ENCODE measurements around the gene PYCARD. TPM values are rescaled to one million over a fixed set of nuclear protein-coding genes. Genes with fewer than 3 reads are reported as not detected.
"Not testable (repeated sequence)": the region's sequence is repeated elsewhere in the genome, so short reads cannot be mapped to it uniquely, and the experiment has no call there.

Gene PYCARD
- total RNA-seq, 1 donor from 2014 or later, result 72.4 TPM

DNA sequence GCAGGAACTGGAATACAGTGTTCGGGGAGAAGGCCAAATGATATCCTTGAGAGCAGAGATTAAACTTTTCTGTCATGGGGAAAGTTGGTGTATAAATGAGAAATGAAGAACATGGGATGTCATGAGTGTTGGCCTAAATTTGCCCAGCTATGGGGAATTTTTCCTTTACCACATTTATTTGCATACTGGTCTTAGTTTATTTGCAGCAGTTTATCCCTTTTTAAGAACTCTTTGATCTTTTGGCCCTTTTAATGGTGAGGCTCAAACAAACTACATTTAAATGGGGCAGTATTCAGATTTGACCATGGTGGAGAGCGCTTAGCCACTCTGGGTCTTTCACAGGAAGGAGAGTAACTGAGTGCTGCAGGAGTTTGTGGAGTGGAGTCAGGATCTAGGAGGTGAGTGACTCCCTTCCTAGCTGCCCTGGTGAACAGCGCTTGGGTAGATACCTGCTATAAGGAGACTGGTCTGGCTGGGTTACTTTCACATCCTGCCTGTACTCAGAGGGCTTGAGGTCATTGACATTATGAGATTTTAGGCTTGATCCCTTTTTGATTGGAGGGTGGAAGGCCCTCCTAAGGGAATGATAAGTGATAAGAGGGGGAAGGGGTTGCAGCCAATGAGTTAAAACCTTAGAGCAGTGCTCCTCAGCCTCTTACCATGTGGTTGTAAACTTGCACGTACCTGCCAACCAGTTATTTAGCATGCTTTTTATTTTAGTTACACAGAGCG, 10.7 kb downstream of the PYCARD start:
- intact Hi-C loops (cut with micrococcal nuclease), result no loop called here

GRCh38 chr16:31190818-31191444, 11.6 kb downstream of the PYCARD start:
- intact Hi-C loops (cut with micrococcal nuclease), result no loop called here

DNA sequence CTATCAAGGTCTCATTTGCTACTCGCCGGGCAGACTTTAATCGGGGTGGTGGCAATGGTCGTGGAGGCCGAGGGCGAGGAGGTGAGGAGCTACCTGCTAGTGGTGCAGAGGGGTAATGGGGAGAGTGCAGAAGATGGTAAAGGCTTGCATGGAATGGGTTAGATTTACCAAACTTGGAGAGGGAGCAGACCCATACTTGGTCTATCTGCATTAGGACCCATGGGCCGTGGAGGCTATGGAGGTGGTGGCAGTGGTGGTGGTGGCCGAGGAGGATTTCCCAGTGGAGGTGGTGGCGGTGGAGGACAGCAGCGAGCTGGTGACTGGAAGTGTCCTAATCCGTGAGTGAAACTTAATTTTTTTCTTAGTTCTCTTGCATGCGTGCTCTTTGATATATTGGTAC, 12.5 kb downstream of the PYCARD start:
- intact Hi-C loops (cut with micrococcal nuclease), result no loop called here

DNA sequence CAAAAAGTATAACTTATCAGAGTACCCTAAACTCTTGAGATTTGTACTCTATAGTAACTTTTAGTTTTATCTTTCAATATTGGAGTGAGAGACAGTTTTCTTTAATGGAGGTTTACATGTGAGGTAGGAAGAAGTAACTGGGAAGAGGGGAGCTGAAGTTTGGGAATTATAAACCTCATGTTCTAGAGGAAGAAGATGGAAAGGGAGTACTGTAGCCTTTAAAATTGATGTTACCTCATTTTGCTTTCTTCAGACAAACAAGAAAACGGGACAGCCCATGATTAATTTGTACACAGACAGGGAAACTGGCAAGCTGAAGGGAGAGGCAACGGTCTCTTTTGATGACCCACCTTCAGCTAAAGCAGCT, 13.2 kb downstream of the PYCARD start:
- intact Hi-C loops (cut with micrococcal nuclease), result no loop called here

GRCh38 chr16:31188450-31189411, 13.8 kb downstream of the PYCARD start:
- intact Hi-C loops (cut with micrococcal nuclease), result no loop called here

DNA sequence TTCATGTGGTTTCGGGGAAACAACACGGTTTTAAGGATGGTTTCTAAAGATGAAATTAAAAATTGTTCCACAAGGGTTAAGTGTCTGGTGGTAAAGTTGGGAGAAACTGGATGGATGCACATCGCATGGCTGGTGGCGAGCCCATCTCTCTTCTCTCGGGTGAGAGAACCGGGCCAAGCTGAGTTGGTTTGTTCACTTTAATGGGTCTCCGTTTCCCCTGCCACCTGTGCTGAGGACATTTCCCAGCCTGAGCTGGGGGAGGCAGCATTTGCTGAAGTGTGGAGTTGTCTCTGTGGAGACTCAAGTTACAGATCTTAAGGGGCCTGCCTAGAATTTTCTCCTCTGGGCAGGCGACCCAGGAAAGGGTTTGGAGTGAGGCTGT, 14.8 kb downstream of the PYCARD start:
- intact Hi-C loops (cut with micrococcal nuclease), result no loop called here

DNA sequence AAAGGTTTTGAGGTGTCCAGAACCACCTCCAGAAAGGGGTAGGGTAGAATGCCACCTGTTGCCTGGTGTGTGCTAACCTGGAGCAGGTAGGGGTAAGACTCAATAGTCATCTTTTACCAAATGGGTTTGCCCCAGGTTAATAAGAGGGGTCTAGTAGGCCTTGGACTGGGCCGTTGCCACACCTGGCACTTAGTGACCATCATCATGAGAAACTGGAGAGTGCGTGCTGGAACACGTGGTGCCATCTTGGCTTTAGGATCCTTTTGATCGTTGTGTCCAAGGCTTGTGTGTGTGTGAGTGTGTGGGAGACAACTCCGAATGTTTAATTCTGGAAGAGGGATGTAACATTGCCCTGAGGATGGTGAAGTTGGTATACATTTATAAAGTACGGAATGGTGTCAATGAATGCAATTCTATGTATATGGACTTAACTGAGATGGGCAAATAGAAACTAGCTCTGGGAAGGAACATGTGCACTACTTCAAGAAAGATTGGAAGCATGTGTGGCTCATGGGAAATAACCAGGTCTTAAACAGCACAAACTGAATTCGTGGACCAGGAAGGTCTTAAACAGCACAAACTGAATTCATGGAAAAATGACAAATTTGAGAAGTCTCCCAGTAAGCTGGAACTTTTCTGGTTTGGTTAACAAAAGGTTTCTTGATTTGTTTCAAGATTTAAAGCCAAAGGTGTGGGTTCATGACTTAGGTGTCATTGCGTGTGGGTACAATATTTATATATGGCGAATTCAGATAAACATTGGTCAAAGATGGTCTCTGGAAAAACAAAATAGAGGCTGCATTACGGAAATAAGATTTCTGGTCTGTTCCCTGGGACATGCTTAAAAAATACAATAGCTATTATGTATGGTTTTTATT, 15.4 kb downstream of the PYCARD start:
- intact Hi-C loops (cut with micrococcal nuclease), result no loop called here

DNA sequence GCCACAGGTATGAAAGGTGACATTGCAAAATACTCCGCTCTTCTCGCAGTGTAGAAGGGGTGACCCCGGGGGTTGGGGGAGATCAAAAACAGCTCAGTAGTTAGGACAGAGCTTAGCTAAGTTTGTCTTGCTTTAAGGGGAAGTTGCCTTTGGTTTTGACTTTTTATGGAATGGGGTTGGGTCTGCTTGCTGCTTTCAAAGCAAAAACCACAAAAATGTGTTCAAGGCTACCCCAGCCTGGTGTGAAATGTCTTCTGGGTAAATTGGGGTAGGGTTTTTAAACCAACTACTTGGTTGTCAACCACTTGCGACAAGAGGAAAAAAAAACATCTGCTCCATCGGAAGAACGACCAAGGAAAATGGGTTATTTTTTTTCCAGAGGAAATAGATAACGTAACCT, 16.4 kb downstream of the PYCARD start:
- intact Hi-C loops (cut with micrococcal nuclease), result no loop called here

GRCh38 chr16:31185339-31185738, 17.2 kb downstream of the PYCARD start:
- intact Hi-C loops (cut with micrococcal nuclease), result no loop called here

DNA sequence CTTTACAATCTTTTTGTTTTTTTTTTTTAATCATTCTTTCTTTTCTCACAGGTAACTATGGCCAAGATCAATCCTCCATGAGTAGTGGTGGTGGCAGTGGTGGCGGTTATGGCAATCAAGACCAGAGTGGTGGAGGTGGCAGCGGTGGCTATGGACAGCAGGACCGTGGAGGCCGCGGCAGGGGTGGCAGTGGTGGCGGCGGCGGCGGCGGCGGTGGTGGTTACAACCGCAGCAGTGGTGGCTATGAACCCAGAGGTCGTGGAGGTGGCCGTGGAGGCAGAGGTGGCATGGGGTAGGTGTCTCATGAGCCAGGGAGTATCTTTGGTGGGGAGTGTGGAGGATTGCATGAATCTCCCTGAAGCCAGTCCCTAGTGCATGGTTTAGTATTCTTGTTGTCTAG, 17.7 kb downstream of the PYCARD start:
- intact Hi-C loops (cut with micrococcal nuclease), result loop anchor here (5.0 kb wide), 2 partner anchors 153 to 167 kb away; partner anchors contain the start of gene STX4

- intact Hi-C loops (cut with micrococcal nuclease), result loop anchor here (5.0 kb wide), 2 partner anchors 151 to 169 kb away; partner anchors contain the start of gene STX4
These were observed 18.8 kb downstream of the PYCARD start for GRCh38 chr16:31183432-31184428.

- intact Hi-C loops (cut with micrococcal nuclease), result loop anchor here (5.0 kb wide), 2 partner anchors 150 to 170 kb away; partner anchors contain the start of gene STX4
These were observed 20.2 kb downstream of the PYCARD start for GRCh38 chr16:31182391-31182790.

DNA sequence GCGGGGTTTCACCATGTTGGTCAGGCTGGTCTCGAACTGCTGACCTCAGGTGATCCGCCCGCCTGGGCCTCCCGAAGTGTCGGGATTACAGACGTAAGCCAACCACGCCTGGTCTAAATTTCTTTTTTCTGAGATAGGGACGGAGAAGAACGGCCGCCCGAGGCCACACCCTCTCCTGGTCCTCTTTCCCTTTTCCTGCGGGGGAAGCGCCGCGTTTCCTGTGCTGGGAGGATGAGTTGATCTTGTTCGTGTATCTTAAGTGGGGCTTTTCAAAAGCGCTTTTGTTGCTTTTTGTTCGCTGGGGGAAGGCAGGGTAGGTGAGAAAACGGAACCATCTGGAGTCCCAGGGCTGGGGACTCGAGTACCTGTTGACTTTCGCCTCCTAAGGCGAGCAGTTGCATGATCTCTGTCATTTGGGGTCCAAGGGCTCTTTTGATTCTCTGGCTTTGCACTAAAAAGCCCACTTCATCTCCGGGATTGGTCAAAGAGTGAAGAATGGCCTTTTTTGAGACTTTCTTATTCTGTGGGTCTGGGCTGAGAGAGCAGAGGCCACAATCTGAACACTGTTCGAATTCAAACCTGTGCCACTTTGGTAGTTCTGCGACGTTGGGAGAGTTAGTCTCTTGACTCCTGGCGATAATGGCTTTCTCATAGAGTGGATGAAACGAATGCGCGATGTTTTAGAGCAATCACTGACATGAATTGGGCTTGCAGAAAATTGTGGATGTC, 21.3 kb downstream of the PYCARD start:
- intact Hi-C loops (cut with micrococcal nuclease), result loop anchor here (2.0 to 5.0 kb wide), 3 partner anchors 64 to 171 kb away; partner anchors contain the start of genes KAT8 and STX4

DNA sequence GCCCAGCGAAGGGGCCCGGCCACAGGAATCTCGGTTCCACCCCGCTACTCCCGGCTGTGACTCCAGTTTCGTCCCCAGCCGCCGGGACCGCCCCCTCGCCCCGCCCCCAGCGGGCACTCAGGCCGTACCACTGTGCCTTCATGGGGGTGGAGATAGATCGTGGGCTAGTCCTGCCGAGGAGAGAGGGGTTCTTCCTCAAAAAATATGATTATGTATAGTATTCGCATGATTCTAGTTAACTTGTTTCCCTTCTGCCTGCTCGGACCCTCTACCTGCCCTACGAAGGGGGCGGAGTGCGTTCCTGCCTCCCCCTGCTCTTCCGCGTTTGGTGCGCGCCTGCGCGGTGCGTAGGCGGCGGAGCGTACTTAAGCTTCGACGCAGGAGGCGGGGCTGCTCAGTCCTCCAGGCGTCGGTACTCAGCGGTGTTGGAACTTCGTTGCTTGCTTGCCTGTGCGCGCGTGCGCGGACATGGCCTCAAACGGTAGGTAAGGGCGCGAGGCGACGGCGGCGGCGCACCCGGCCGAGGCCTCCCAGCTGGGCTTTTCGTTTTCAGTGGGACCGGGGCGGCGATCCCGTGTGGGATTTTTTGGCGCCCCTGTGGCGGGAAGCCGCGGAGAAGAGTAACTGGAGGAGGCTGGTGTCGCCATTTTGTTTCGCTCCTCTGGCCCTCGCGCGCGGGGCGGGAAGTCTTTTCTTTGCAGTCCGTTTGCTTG, 22.7 kb downstream of the PYCARD start, which contains the start of gene FUS:
Gene FUS (plus strand): TSS at position 393 of the 713 bp plus-strand sequence. CDS start 76 bp downstream, at position 469.
- intact Hi-C loops (cut with micrococcal nuclease), result loop anchor here (1.0 to 5.0 kb wide), 10 partner anchors 21 to 697 kb away; partner anchors contain the start of genes ARMC5, KAT8, SETD1A and STX4

GRCh38 chr16:31179219-31179746, 23.3 kb downstream of the PYCARD start:
- intact Hi-C loops (cut with micrococcal nuclease), result loop anchor here (1.0 to 5.0 kb wide), 2 partner anchors 22 to 698 kb away; no protein-coding TSS in a partner anchor

DNA sequence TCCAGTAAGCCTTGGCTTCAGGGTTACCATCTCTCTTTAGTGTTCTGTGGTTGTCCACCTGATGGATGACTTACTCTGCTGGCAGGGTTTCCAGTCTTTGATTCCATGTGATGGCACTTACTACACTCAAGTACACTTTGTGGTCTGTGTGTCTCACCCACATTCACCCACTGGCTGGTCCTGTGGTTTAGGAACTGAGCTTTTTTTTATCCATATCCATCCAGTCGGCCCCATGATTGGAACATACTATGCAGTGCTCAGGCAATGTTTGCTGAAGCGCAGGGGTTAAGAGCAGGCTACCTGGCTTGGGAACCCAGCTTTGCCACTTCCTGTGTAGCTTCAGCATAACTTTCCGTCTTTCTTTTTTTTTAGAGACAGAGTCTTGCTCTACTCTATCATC, 25.4 kb downstream of the PYCARD start:
- intact Hi-C loops (cut with micrococcal nuclease), result loop anchor here (5.0 kb wide), 1 partner anchor 700 kb away; no protein-coding TSS in a partner anchor

GRCh38 chr16:31170048-31170447, 32.5 kb downstream of the PYCARD start:
- intact Hi-C loops (cut with micrococcal nuclease), result not testable (repeated sequence)
